ENCODE data around the gene ZNF275.
"Not testable (repeated sequence)": the region's sequence is repeated elsewhere in the genome, so short reads cannot be mapped to it uniquely, and the experiment has no call there.

Gene ZNF275

GRCh38 chrX:153333821-153334653, at the start of gene ZNF275:
Gene ZNF275 (plus strand): TSS chrX:153334153. CDS start chrX:153336680, 2,527 bp downstream.
- DNase-seq, result peak; percentile 46 to 54

DNA sequence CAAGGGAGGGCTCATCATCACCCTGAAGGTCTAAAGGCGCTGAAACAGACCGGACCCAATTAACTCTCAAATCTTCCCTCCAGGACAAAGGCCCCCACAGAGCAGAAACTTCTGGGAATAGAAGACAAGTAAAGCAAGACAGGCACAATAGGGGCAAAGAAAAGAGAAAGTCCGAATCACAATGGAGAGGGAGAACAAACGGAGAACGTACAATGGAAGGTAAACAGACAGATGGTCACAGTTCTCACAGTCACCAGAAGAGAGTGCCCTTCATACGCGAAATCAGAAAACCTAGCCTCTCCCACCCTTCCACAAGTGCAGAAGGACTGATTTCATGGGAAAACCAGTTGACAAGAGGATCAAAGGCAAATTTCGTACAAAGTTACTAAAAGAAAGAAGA, 48.3 kb upstream of the ZNF275 start:
- not testable (repeated sequence) for DNase-seq

- not testable (repeated sequence) for DNase-seq
These were observed 45.1 kb upstream of the ZNF275 start for GRCh38 chrX:153288807-153289206.

DNA sequence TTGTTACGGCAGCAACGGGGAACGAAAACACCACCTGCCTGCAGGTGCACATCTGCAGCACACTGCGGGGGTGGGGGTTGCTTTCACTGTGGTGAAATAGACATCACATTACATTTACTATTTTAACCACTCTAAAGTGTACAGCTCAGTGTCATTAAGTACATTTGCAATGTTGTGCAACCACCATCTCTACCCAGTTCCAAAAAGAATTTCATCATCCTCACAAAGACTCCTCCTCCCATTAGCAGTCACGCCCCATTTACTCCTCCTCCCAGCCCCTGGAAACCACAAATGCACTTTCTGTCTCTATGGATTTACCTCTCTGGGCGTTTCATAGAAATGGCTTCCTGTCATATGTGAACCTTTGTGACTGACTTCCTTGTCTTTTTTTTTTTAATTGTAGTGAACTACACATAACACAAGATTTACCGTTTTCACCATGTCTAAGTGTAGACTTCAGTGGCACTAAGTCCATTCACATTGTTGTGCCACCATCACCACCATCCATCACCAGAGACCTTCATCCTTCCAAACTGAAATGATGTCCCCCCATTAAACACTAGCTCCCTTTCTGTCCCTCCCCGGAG, 40.4 kb upstream of the ZNF275 start:
- not testable (repeated sequence) for DNase-seq

DNA sequence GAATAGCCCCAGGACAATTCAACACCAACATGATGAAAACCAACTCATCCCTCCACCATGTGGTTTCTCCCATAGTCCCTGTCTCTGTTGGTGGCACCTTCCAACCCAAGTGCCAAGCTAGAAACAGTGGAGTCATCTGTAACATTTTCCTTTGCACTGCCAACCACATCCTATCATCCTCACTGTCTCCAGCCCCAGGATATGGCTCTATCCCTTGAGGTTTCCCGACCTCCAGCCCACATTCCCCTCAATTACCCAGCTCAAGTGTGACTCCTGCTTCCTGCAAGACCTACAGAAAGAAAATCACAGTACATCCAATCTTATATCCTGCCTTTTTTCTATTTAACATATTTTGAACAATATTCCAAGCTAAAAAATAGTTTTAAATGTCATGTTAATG, 36.6 kb upstream of the ZNF275 start:
- no peak for DNase-seq

GRCh38 chrX:153299855-153300254, 34.1 kb upstream of the ZNF275 start:
- no peak for DNase-seq

DNA sequence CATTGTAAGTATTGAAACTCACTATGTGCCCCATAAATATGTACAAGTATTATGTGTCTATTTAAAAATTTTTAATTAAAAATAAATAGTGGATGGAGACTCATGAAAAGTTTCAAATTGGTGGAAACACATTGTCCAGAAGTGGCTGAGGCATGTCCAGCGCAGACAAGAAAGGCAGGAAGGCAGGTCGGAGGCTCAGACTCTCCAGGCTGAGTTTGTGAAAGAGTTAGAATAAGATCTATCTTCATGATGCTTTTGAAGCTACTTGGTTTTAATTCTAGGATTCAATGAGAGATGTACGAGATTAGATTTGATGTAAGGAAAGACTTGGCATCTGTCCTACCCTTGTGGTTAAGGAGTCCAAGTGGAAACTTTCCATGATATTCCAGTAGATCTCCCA, 32.2 kb upstream of the ZNF275 start:
- DNase-seq, result no peak

DNA sequence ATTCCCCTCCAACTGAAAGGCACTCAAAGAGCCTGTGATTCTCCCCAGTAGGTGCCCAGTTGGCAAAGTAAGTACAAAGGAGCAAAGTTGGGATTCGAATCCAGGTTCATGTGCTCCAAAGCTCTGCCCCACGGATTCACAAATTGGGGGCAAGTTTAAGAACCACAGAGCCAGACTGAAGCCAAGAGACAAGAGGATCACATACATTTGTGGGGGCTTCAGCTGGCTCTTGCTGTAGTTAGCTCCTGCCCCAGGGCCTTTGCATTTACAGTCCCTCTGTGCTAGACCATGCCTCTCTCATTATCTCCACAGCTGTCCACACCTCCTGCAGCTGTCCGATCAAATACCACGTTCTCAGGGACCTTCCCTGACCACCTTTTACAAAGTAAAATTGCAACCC, 31.2 kb upstream of the ZNF275 start:
- DNase-seq, result no peak

GRCh38 chrX:153303276-153304262, 30.4 kb upstream of the ZNF275 start:
- DNase-seq, result no peak

DNA sequence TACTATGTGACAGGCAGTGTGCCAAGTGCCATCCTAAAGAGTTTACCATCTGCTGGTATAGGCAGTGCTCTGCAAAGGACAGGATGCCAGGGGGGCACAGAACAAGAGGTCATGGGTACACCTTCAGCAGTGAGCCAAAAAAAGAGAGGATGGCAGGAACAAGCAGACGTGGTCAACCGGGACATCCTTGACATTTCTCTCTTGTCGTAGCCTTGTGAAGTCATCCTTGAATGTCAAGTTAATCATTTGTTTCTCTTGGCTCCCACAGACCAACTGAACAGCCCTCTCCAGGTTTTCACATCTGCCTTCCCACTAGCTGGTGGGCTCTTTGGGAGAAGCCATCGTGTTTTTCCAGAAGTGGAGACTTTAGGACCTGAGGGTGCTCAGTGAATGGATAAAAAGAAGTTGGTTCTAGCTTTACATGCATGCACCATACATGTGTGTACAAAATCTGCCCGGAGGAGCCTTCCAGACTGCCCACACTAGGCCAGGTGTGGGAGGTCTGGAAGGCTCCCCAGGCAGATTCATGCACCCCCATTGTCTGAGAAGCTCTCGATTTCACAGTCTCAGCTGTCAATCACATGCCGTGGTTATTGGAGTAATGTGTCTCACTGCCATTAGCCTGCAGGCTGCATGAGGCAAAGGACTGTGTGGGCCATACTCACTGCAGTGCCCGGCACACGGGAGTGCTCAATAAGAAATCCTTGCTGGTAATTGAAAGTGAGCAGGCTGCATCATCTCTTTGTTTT, 28.8 kb upstream of the ZNF275 start:
- DNase-seq, result no peak

GRCh38 chrX:153305972-153306371, 28.0 kb upstream of the ZNF275 start:
- DNase-seq, result no peak

DNA sequence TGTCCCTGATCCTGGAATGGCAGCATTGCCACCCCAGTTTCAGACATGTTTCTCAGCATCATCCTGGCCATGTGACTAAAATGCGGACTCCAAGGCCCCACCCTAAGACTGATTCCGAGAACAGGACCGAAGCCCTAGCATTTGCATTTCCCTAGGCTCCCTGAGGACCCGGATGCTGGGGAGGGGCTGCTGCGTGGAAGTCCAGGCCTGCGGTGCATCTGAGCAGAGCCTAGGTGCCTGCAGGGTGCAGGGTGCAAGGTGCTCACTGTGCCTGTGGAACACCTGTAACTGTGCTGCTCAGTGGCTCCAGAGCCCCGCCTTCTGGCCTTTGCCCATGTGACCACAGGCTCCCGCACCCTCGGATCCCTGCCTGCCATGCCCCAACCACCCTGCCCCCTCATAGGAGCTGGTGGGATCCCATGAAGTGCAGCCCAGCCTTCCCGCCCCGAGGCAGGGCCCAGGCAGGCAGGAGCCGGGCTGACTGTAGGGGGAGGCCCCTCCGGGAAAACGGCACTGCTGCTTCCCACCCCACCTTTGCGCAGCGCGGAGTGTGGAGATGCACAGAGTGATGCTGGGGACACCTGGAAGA, 27.3 kb upstream of the ZNF275 start:
- no peak for DNase-seq

- DNase-seq, result no peak
These were observed 26.4 kb upstream of the ZNF275 start for GRCh38 chrX:153307276-153308178.

- DNase-seq, result no peak
These were observed 23.1 kb upstream of the ZNF275 start for GRCh38 chrX:153310901-153311300.

DNA sequence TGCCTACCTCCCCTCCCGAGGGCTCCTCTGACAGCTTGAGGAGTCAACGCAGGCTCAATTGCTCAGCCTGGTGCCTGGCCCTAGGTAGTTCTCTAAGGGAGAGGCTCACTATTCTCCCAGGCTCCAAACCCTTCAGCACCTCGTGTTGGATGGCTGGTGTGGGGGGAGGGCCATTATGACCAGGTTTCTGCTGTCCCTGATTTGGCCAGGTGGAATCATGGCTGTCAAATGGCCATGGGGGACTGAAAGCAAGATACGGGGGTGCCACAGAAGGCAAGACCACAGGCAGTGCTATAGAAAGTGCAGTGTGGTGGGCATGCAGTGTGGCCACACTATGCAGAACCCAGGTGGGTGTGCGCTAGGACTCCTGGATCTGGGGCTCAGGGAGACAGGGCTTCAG, 21.9 kb upstream of the ZNF275 start:
- DNase-seq, result no peak

DNA sequence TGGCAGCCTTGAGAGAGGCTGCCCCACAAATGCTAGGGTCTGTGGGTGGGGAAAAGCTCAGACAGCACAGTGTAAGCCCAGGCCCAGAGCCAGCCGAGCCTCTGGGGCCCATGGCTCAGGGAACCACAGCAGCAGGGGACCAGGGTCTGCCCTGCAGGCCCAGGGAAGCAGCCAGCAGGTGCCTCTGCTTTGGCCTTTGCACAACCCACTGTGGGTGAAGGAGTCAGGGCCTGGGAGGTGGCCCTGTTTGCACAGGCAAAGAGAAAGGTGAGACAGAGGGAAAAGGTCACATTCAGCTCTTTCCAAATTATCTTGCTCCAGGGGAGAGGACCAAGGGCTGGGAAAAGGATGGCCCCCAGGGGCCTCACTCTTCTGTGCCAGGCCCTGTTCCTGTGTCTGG, 21.1 kb upstream of the ZNF275 start:
- DNase-seq, result no peak

DNA sequence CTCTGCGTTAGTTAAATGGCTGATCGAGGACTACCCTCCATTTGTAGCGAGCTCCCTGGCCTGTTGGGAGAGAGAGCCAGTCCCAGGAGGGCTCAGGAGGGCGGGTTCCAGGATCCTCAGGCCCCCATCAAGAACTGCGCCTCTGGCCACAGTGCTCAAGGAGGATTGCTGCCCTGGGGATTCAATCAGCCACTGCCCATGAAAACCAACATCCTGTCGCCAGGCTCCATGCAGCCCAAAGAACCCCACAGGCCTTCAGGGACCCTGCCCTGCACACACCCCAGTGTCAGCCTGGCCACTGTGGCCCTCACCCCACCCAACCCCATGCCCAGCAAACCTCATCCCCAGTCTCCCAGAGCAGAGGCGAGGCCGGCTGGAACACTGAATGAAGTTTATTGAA, 16.6 kb upstream of the ZNF275 start:
- DNase-seq, result no peak

GRCh38 chrX:153317996-153318722, 15.8 kb upstream of the ZNF275 start:
- DNase-seq, result no peak

GRCh38 chrX:153318811-153319210, 15.1 kb upstream of the ZNF275 start:
- no peak for DNase-seq

DNA sequence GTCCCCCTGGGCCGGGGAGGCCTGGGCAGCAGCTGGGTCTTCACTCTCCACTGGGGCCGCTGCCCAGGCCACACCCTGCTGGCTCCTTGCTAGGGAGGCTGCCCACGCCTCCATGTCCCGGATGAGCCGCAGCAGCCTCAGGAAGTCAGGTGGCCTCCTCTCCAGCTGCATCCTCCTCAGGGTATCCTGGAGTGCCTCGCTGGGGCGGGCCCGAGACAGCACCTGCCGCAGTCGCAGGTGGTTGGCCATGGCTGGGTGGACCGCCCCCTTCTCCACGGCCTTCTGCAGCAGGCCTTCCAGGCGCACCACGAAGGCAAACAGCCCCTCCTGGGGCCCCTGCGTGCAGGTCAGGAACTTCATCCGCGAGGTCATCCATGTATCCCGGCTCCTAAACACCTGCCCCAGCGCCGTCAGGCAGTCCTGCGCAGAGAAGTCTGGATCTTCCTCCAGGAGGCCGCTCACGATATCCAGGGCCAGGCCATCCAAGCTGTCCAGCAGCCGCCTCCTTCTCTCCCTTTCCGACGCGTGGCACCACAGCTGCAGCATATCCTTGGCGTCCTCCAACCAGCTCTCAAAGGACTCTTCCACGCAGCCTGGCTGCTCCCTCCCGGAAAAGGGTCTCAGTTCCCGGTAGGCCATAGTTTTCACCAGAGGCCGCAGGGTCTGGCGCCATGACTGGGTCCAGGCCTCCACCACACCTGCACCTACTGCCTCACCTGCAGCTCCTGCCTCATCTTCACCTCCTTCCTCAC, 14.5 kb upstream of the ZNF275 start:
- no peak for DNase-seq

Measured in SW 1271 (cell line).